Vagina (tissue), 2 donors: ENCODE data around the gene TMEM179. TPM values are rescaled to one million over a fixed set of nuclear protein-coding genes. Genes with fewer than 3 reads are reported as not detected.

ENCODE experiments used
- DNase-seq, 2 donors: peaks; one replicate each; pipeline ENCODE4 v3.0.0-alpha.2; 2017; ENCODE audit errors: extremely low spot score in 2 of 2
- H3K27ac ChIP-seq: fragments of 200-600 bp; sonication (generic); one replicate; pipeline ENCODE4 v1.5.1; 2019
- H3K27me3 ChIP-seq: fragments of 200-600 bp; sonication (generic); one replicate; pipeline ENCODE4 v1.5.1; 2019
- H3K36me3 ChIP-seq, 2 donors: fragments of 200-600 bp; sonication (generic); one replicate each; pipeline ENCODE4 v1.5.1; 2017 to 2019
- H3K4me1 ChIP-seq: fragments of 200-600 bp; sonication (generic); one replicate; pipeline ENCODE4 v1.5.1; 2019
- H3K4me3 ChIP-seq, 2 donors: fragments of 200-600 bp; sonication (generic); 1 replicate in 1 of 2; 2 replicates in 1 of 2; pipeline ENCODE4 v1.5.1; 2016 to 2019
- H3K9me3 ChIP-seq: fragments of 200-600 bp; sonication (generic); one replicate; pipeline ENCODE4 v1.5.1; 2019
- CTCF ChIP-seq, 3 experiments: fragments of 450-650 bp in 2 of 3; fragments of 200-600 bp in 1 of 3; sonication (generic) in 1 of 3; IDR thresholded peaks; one replicate each; pipeline ENCODE4 v1.5.1; 2017 to 2019; ENCODE audit warnings: antibody characterized with exemption in 3 of 3, mild to moderate bottlenecking in 2 of 3, moderate library complexity in 2 of 3
- POLR2A ChIP-seq, 2 donors: fragments of 450-650 bp; IDR thresholded peaks; one replicate each; pipeline ENCODE4 v1.6.1; 2017; ENCODE audit warnings: antibody characterized with exemption in 2 of 2, mild to moderate bottlenecking in 2 of 2, moderate library complexity in 2 of 2
- POLR2AphosphoS5 ChIP-seq, 2 donors: sonication (generic); formaldehyde crosslinking; IDR thresholded peaks; one replicate each; pipeline ENCODE4 v1.9.0; 2017; ENCODE audit warnings: antibody characterized with exemption in 2 of 2, mild to moderate bottlenecking in 2 of 2, low read depth in 1 of 2; ENCODE audit not compliant: insufficient read depth in 1 of 2
- intact Hi-C: fragments of 100-400 bp; cut with DNase I; formaldehyde crosslinking; loops from one replicate; pipeline ENCODE4 v1.15.1; 2023
- total RNA-seq: library from RNA; depleted of rRNA; stranded (reverse); fragments of >200 nt; gene quantifications from one replicate; pipeline ENCODE4 v1.2.3, GENCODE V29; 2016

Gene TMEM179
- total RNA-seq, 1 donor from 2014 or later, result 7.9 TPM

GRCh38 chr14:104549536-104550339 lies 54.8 kb downstream of the TMEM179 start:
- H3K27me3 ChIP-seq, result no peaks in the 10 kb centered on the region
- H3K9me3 ChIP-seq, result no peaks in the 10 kb centered on the region
- no peak overlapping the region for H3K4me3 ChIP-seq
- TF ChIP-seq CTCF (IDR thresholded peaks at IDR 0.05), result no peak
- TF ChIP-seq POLR2A (IDR thresholded peaks at IDR 0.05), result no peak
- TF ChIP-seq POLR2AphosphoS5 (IDR thresholded peaks at IDR 0.05; ENCODE audit: insufficient read depth in 1 of 2, low read depth in 1 of 2), result no peak
- intact Hi-C loops, result no loop called here
- H3K4me1 ChIP-seq, result peaks cover 10% of the 10 kb centered on the region
- no peak for DNase-seq
- no peaks in the 10 kb centered on the region for H3K36me3 ChIP-seq
- no peak overlapping the region for H3K27ac ChIP-seq

DNA sequence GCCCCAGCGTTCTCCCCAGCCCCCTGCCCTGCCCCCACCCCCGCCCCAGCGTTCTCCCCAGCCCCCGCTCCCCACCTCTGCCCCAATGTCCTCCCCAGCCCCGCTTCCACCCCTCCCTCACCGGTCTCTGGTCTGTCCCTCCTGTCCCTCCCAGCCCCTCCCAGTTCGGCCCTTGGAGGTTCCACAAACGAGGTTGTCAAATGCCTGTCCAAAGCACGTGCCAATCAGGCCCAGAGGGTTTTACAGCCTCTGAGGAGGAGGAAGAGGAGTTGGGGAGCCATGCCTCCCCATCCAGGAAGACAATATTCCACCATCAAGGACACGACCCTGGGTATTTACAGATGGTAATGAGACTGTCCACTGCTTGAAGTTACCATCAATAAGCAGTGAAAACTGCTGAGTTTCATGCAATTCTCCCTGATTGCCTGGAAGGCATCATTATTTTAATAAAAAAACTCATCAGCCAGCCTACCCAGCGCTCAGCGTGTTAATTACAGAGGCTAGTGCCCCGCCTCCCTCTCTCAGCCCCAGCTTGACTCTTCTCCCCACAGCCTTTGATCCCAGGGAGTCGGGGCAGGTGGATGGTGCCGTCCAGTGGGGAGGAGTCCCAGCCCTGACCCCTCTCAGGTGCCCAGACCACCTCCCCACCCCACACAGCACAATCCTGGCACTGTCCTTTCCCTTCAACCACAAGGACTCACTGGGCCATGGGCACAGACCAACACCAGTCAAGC lies 55.6 kb downstream of the TMEM179 start:
- H3K36me3 ChIP-seq, result no peaks in the 10 kb centered on the region
- TF ChIP-seq POLR2AphosphoS5 (IDR thresholded peaks at IDR 0.05; ENCODE audit: insufficient read depth in 1 of 2, low read depth in 1 of 2) (no peak), POLR2A (IDR thresholded peaks at IDR 0.05) (no peak), CTCF (IDR thresholded peaks at IDR 0.05) (no peak)
- intact Hi-C loops, result no loop called here
- H3K27me3 ChIP-seq, result no peaks in the 10 kb centered on the region
- H3K4me3 ChIP-seq, result no peak overlapping the region
- no peak overlapping the region for H3K27ac ChIP-seq
- H3K9me3 ChIP-seq, result no peaks in the 10 kb centered on the region
- no peak for DNase-seq
- H3K4me1 ChIP-seq, result peaks cover 10% of the 10 kb centered on the region

- Histone ChIP-seq H3K36me3 (no peaks in the 10 kb centered on the region), H3K27me3 (no peaks in the 10 kb centered on the region)
Observed at GRCh38 chr14:104547998-104548700, 56.4 kb downstream of the TMEM179 start.

DNA sequence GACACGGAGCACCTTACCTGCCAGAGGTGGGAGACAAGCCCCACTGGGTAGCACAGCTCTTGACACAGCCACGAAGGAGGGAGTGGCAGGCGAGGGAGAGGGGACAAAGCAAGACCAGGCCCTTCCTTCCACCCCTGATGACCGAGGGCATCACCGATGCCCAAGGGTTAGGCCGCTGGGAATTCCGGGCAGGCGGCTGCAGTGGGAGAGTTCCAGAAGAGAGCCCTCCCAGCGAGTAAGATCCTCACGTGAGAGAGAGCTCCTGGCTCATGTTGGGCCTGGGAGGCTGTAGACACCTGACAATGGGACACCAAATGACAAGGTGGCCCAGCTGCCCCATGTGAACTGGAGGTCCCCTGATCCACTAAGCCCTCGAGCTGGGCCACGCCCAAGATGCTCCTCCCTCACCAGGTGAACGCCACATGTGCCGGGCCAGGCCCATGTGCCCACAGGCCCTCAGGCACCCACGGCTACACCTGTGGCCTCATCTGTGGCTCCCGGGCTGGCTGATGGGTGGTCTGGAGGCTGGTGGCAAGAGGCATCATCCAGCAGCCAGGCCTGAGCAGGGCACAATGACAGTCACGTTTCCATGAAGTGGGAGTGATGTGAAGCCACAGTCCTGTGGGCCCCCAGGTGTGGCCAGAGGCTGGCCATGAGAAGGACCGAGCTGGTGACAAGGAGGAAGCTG lies 57.1 kb downstream of the TMEM179 start:
- no peak for DNase-seq
- Histone ChIP-seq H3K36me3 (no peaks in the 10 kb centered on the region), H3K4me3 (no peak overlapping the region), H3K4me1 (peaks cover 10% of the 10 kb centered on the region), H3K27ac (no peak overlapping the region), H3K9me3 (no peaks in the 10 kb centered on the region), H3K27me3 (no peaks in the 10 kb centered on the region)
- intact Hi-C loops, result no loop called here
- TF ChIP-seq CTCF (IDR thresholded peaks at IDR 0.05), result no peak
- TF ChIP-seq POLR2A (IDR thresholded peaks at IDR 0.05), result no peak
- TF ChIP-seq POLR2AphosphoS5 (IDR thresholded peaks at IDR 0.05; ENCODE audit: insufficient read depth in 1 of 2, low read depth in 1 of 2), result no peak

More at GRCh38 chr14:104547998-104548700, 56.4 kb downstream of the TMEM179 start:
- no peak overlapping the region for H3K27ac ChIP-seq
- peaks cover 10% of the 10 kb centered on the region for H3K4me1 ChIP-seq
- H3K4me3 ChIP-seq, result no peak overlapping the region
- intact Hi-C loops, result no loop called here
- H3K9me3 ChIP-seq, result no peaks in the 10 kb centered on the region
- TF ChIP-seq POLR2A (IDR thresholded peaks at IDR 0.05) (no peak), POLR2AphosphoS5 (IDR thresholded peaks at IDR 0.05; ENCODE audit: insufficient read depth in 1 of 2, low read depth in 1 of 2) (no peak), CTCF (IDR thresholded peaks at IDR 0.05) (no peak)
- no peak for DNase-seq
